GM12878 (cell line): Measurements from ENCODE around the gene NXNL1. TPM values are rescaled to one million over a fixed set of nuclear protein-coding genes. Genes with fewer than 3 reads are reported as not detected.

Experiments
- ATAC-seq: fragments of 200-7000 bp; cut with Tn5 transposase; 3 replicates; pipeline ENCODE4 v1.9.1; 2020; ENCODE audit warnings: mild to moderate bottlenecking, moderate library complexity
- BruUV-seq: library from RNA; stranded (reverse); fragments of 400-500 nt; replicated peaks from 2 replicates; lab custom pipeline; 2021; lab: Mats Ljungman, UMichigan
- CTCF ChIA-PET: fragments of 300-600 bp; sonication (Branson Sonifier 250); formaldehyde crosslinking; extraction: SDS; loops from one replicate; lab custom pipeline; 2021; ENCODE audit warnings: inconsistent platforms; lab: Yijun Ruan, JAX
- POLR2A ChIA-PET: fragments of 350-600 bp; formaldehyde crosslinking; extraction: SDS; loops from one replicate; lab custom pipeline; 2021; ENCODE audit warnings: inconsistent platforms; lab: Charles Lee
- RAD21 ChIA-PET: fragments of 300-600 bp; sonication (Branson Sonifier 250); formaldehyde crosslinking; loops from one replicate; lab custom pipeline; 2023; ENCODE audit warnings: antibody characterized with exemption; ENCODE audit not compliant: unreplicated experiment; lab: Charles Lee
- SMC1A ChIA-PET: fragments of 300-600 bp; sonication (Branson Sonifier 250); formaldehyde crosslinking; loops from one replicate; lab custom pipeline; 2023; ENCODE audit not compliant: unreplicated experiment, uncharacterized antibody; lab: Charles Lee
- DNase-seq: peaks from one replicate; pipeline ENCODE4 v3.0.0-alpha.2; 2011; ENCODE audit warnings: low read depth, low spot score
- FAIRE-seq: peaks from 3 replicates; lab custom pipeline; 2011; peaks lifted over from hg19 to GRCh38; lab: Jason Lieb, UNC
- H2AFZ ChIP-seq: 2 replicates; pipeline ENCODE4 v1.6.0; 2011; ENCODE audit warnings: low read depth, low read length, control low read depth; ENCODE audit not compliant: control insufficient read depth
- H3K27ac ChIP-seq: 2 replicates; pipeline ENCODE4 v1.5.1; 2011; ENCODE audit warnings: control low read depth; ENCODE audit not compliant: control insufficient read depth, insufficient read depth
- H3K27me3 ChIP-seq, 2 experiments: replicated peaks in 1 of 2; 2 replicates each; pipeline versions ENCODE4 v1.6.0 to v1.6.1; 2011; ENCODE audit warnings: low read length in 1 of 2; ENCODE audit not compliant: control insufficient read depth in 2 of 2, insufficient read depth in 2 of 2
- H3K36me3 ChIP-seq, 2 experiments: 2 replicates each; pipeline ENCODE4 v1.5.1; 2011; ENCODE audit warnings: low read length in 1 of 2; ENCODE audit not compliant: control insufficient read depth in 2 of 2, insufficient read depth in 2 of 2
- H3K4me1 ChIP-seq: 2 replicates; pipeline ENCODE4 v1.6.1; 2011; ENCODE audit warnings: mild to moderate bottlenecking, low read length, moderate library complexity, mixed read lengths; ENCODE audit not compliant: control insufficient read depth, insufficient read depth
- H3K4me2 ChIP-seq: 2 replicates; pipeline ENCODE4 v1.6.0; 2011; ENCODE audit warnings: control low read depth; ENCODE audit not compliant: control insufficient read depth, insufficient read depth
- H3K4me3 ChIP-seq: fragments of 200-600 bp; sonication (generic); 2 replicates; pipeline ENCODE4 v1.5.1; 2016
- H3K79me2 ChIP-seq: 2 replicates; pipeline ENCODE4 v1.6.0; 2011; ENCODE audit warnings: low read length; ENCODE audit not compliant: control insufficient read depth, insufficient read depth
- H3K9ac ChIP-seq: 2 replicates; pipeline ENCODE4 v1.8.0; 2011; ENCODE audit warnings: low read length, control low read depth, mixed read lengths; ENCODE audit not compliant: control insufficient read depth, insufficient read depth
- H3K9me3 ChIP-seq: replicated peaks from 3 replicates; pipeline ENCODE4 v1.5.1; 2011; ENCODE audit warnings: mild to moderate bottlenecking, low read length; ENCODE audit not compliant: control insufficient read depth, insufficient read depth
- H4K20me1 ChIP-seq: 2 replicates; pipeline ENCODE4 v1.6.0; 2011; ENCODE audit not compliant: control insufficient read depth, insufficient read depth
- ASH2L ChIP-seq: fragments of 300-600, 200-600 bp; sonication (generic); IDR thresholded peaks from 2 replicates; pipeline ENCODE4 v1.6.1; 2017; ENCODE audit warnings: low read depth, mild to moderate bottlenecking, borderline replicate concordance
- EP300 ChIP-seq, 2 experiments: fragments of 150-350 bp in 1 of 2; IDR thresholded peaks; 2 replicates each; pipeline ENCODE4 v1.6.1; 2011 to 2012; ENCODE audit warnings: low read depth in 2 of 2, low read length in 2 of 2, borderline replicate concordance in 1 of 2, improper control_type of control experiment in 1 of 2, inconsistent platforms in 1 of 2; ENCODE audit not compliant: control insufficient read depth in 1 of 2
- ESRRA ChIP-seq: IDR thresholded peaks from 2 replicates; pipeline ENCODE4 v1.6.1; 2012; ENCODE audit warnings: mild to moderate bottlenecking, low read length, improper control_type of control experiment
- HSF1 ChIP-seq: fragments of 150-350 bp; IDR thresholded peaks from 2 replicates; pipeline ENCODE4 v1.6.1; 2014; ENCODE audit warnings: mild to moderate bottlenecking, low read depth, low read length
- NKRF ChIP-seq: fragments of 450-650 bp; conservative IDR thresholded peaks from 2 replicates; pipeline ENCODE4 v1.6.1; 2017; ENCODE audit warnings: mild to moderate bottlenecking, moderate library complexity
- PAX5 ChIP-seq: IDR thresholded peaks from 2 replicates; pipeline ENCODE4 v1.6.1; 2011; ENCODE audit warnings: low read depth, low read length, borderline replicate concordance
- POLR2A ChIP-seq: IDR thresholded peaks from 2 replicates; pipeline ENCODE4 v1.6.1; 2011; ENCODE audit warnings: low read depth, mild to moderate bottlenecking, low read length
- SMARCA5 ChIP-seq: fragments of 450-650 bp; IDR thresholded peaks from 2 replicates; pipeline ENCODE4 v1.6.1; 2017; ENCODE audit warnings: mild to moderate bottlenecking
- TBL1XR1 ChIP-seq: IDR thresholded peaks from 2 replicates; pipeline ENCODE4 v1.6.1; 2012; ENCODE audit warnings: low read depth, low read length, improper control_type of control experiment
- ZNF24 ChIP-seq: fragments of 450-650 bp; IDR thresholded peaks from 2 replicates; pipeline ENCODE4 v1.6.1; 2017; ENCODE audit warnings: antibody characterized with exemption, mild to moderate bottlenecking
- ZNF384 ChIP-seq: IDR thresholded peaks from 2 replicates; pipeline ENCODE4 v1.6.1; 2012; ENCODE audit warnings: low read depth, mild to moderate bottlenecking, low read length, improper control_type of control experiment, borderline replicate concordance
- ZNF687 ChIP-seq: fragments of 450-650 bp; IDR thresholded peaks from 2 replicates; pipeline ENCODE4 v1.6.1; 2017; ENCODE audit warnings: mild to moderate bottlenecking, moderate library complexity
- WGBS: methylation state at CpG from one replicate; pipeline ENCODE4 v1.1.6; 2016; ENCODE audit warnings: low lambda C conversion rate; ENCODE audit not compliant: insufficient replicate concordance, insufficient coverage; ENCODE audit errors: missing lambda C conversion rate; 5-methylcytosine and 5-hydroxymethylcytosine counted together
- in situ Hi-C: fragments of 300-500 bp; cut with MboI; formaldehyde crosslinking; loops from 9 replicates; pipeline ENCODE4 v1.14.3; 2018; ENCODE audit warnings: mixed read lengths
- intact Hi-C: fragments of 100-400 bp; cut with micrococcal nuclease; formaldehyde crosslinking; loops from one replicate; pipeline ENCODE4 v1.14.2; 2022; ENCODE audit not compliant: unreplicated experiment
- polyA plus RNA-seq, 11 experiments: library from polyadenylated mRNA; depleted of rRNA in 4 of 11; unstranded in 6 of 11; stranded (reverse) in 5 of 11; fragments of >200 nt; fragmentation: Nextera tagmentation in 4 of 11; fragmentation: Illumina TruSeq in 1 of 11; extraction: Ambion mirVana in 4 of 11; extraction: Trizol in 1 of 11; gene quantifications; 1 replicate in 1 of 11; 2 replicates in 10 of 11; pipeline versions ENCODE4 v1.2.1 to v1.2.3, GENCODE V29; 2011 to 2016; ENCODE audit warnings: inconsistent platforms in 2 of 11, missing spikeins in 2 of 11, low read depth in 1 of 11
- total RNA-seq, 4 experiments: library from RNA; depleted of rRNA in 3 of 4; stranded (reverse); fragments of >200 nt in 3 of 4; fragmentation: Illumina TruSeq in 1 of 4; extraction: Trizol in 1 of 4; gene quantifications; 2 replicates each; pipeline versions ENCODE4 v1.2.1 to v1.2.3, GENCODE V29; 2013 to 2021

Gene NXNL1
- total and polyA plus RNA-seq, 10 of the 15 experiments (the other 5 are each of a cell fraction or from before 2014, with no cell fraction given) = not detected

GRCh38 chr19:17500447-17501198, 39.9 kb upstream of the NXNL1 start:
- no peak overlapping the region for H3K27ac ChIP-seq
- H3K4me1 ChIP-seq = peaks cover 13% of the 10 kb centered on the region
- H3K79me2 ChIP-seq = no peaks in the 10 kb centered on the region
- ChIA-PET RAD21 (no interaction called here), SMC1A (no interaction called here), CTCF (interaction anchor here (1.6 kb wide), 1 partner anchor 88 kb away, joined by 4 read pairs; no protein-coding TSS in a partner anchor), POLR2A (interaction anchor here (0.6 kb wide), 1 partner anchor 114 kb away, joined by 5 read pairs; no protein-coding TSS in a partner anchor)
- H3K4me2 ChIP-seq = no peak overlapping the region
- peaks cover 2% of the 10 kb centered on the region for H4K20me1 ChIP-seq
- in situ Hi-C loops (no loop called here), intact Hi-C loops (no loop called here)
- H2AFZ ChIP-seq = no peak overlapping the region
- no peaks in the 10 kb centered on the region for H3K36me3 ChIP-seq
- no peaks in the 10 kb centered on the region; the same call in 2 of the 3 replicates for H3K9me3 ChIP-seq
- no peaks in the 10 kb centered on the region for H3K27me3 ChIP-seq
- BruUV-seq = no TSS peak
- WGBS = 94% methylated on average over 27 of the region's 27 CpGs
- no peak overlapping the region for H3K9ac ChIP-seq
- FAIRE-seq (no peak), ATAC-seq (no peak), DNase-seq (no peak)
- H3K4me3 ChIP-seq = no peak overlapping the region
- TF ChIP-seq ESRRA = no peak
- no peak for TF ChIP-seq ZNF687
- no peak for TF ChIP-seq ASH2L
- TF ChIP-seq HSF1 = no peak
- no peak for TF ChIP-seq NKRF
- no peak for TF ChIP-seq ZNF24
- no peak for TF ChIP-seq TBL1XR1
- TF ChIP-seq SMARCA5 = 0 out of 2 replicates have a peak, but pooled peaks have one; percentile 41
- no peak for TF ChIP-seq PAX5
- TF ChIP-seq POLR2A = peak; percentile 16; the same call in 1 of the 2 replicates
- TF ChIP-seq EP300 (IDR thresholded peaks at IDR 0.05; ENCODE audit: borderline replicate concordance in 1 of 2, control insufficient read depth in 1 of 2, low read depth in 2 of 2, low read length in 2 of 2) = no peak
- no peak for TF ChIP-seq ZNF384
